SW 1271 (cell line): ENCODE results near the gene CAMK2B.
"Not testable (repeated sequence)": the region's sequence is repeated elsewhere in the genome, so short reads cannot be mapped to it uniquely, and the experiment has no call there.

Experiments
- DNase-seq, 2 experiments: peaks; one replicate each; lab custom pipeline; 2025; lab: John Stamatoyannopoulos, UW

Gene CAMK2B

GRCh38 chr7:44216521-44217222, 108.7 kb downstream of the CAMK2B start:
- no peak for DNase-seq

- DNase-seq, result no peak
These were observed 109.4 kb downstream of the CAMK2B start for GRCh38 chr7:44216019-44216418.

- no peak for DNase-seq
These were observed 109.9 kb downstream of the CAMK2B start for GRCh38 chr7:44215531-44215930.

- no peak for DNase-seq
These were observed 111.5 kb downstream of the CAMK2B start for GRCh38 chr7:44213877-44214388.

- DNase-seq, result no peak
These were observed 112.1 kb downstream of the CAMK2B start for GRCh38 chr7:44213206-44213876.

- no peak for DNase-seq
These were observed 112.7 kb downstream of the CAMK2B start for GRCh38 chr7:44212581-44213184.

GRCh38 chr7:44212018-44212417, 113.4 kb downstream of the CAMK2B start:
- no peak for DNase-seq

- no peak for DNase-seq
These were observed 114.2 kb downstream of the CAMK2B start for GRCh38 chr7:44211126-44211675.

GRCh38 chr7:44210107-44210506, 115.3 kb downstream of the CAMK2B start:
- no peak for DNase-seq

GRCh38 chr7:44208085-44208484, 117.3 kb downstream of the CAMK2B start:
- no peak for DNase-seq

GRCh38 chr7:44206008-44206407, 119.4 kb downstream of the CAMK2B start:
- no peak for DNase-seq

GRCh38 chr7:44201813-44202212, 123.6 kb downstream of the CAMK2B start:
- no peak for DNase-seq

- DNase-seq, result peak; percentile 80 to 89
These were observed 124.5 kb downstream of the CAMK2B start, which contains the start of gene YKT6 for GRCh38 chr7:44200699-44201461. Gene YKT6, plus strand, starts transcription at chr7:44200978. Its CDS starts 158 bp downstream, at chr7:44201136.

GRCh38 chr7:44200163-44200562, 125.2 kb downstream of the CAMK2B start:
- DNase-seq, result not testable (repeated sequence)

- no peak for DNase-seq
These were observed 127.9 kb downstream of the CAMK2B start for GRCh38 chr7:44197474-44197873.

GRCh38 chr7:44196450-44196872, 128.9 kb downstream of the CAMK2B start:
- peak in 1 of 2 experiments; percentile 40 for DNase-seq

GRCh38 chr7:44195889-44196288, 129.5 kb downstream of the CAMK2B start:
- DNase-seq, result no peak

GRCh38 chr7:44194562-44195145, 130.7 kb downstream of the CAMK2B start:
- no peak for DNase-seq

GRCh38 chr7:44194069-44194468, 131.3 kb downstream of the CAMK2B start:
- DNase-seq, result no peak

- DNase-seq, result no peak
These were observed 132.2 kb downstream of the CAMK2B start for GRCh38 chr7:44193011-44193802.

GRCh38 chr7:44191171-44191570, 134.2 kb downstream of the CAMK2B start:
- DNase-seq, result no peak
